HK-2 (cell line): ENCODE results near the gene BEAN1.

Experiments used
- DNase-seq: peaks from one replicate; pipeline ENCODE4 v3.0.0-alpha.2; 2018; ENCODE audit not compliant: unreplicated experiment

Gene BEAN1

DNA sequence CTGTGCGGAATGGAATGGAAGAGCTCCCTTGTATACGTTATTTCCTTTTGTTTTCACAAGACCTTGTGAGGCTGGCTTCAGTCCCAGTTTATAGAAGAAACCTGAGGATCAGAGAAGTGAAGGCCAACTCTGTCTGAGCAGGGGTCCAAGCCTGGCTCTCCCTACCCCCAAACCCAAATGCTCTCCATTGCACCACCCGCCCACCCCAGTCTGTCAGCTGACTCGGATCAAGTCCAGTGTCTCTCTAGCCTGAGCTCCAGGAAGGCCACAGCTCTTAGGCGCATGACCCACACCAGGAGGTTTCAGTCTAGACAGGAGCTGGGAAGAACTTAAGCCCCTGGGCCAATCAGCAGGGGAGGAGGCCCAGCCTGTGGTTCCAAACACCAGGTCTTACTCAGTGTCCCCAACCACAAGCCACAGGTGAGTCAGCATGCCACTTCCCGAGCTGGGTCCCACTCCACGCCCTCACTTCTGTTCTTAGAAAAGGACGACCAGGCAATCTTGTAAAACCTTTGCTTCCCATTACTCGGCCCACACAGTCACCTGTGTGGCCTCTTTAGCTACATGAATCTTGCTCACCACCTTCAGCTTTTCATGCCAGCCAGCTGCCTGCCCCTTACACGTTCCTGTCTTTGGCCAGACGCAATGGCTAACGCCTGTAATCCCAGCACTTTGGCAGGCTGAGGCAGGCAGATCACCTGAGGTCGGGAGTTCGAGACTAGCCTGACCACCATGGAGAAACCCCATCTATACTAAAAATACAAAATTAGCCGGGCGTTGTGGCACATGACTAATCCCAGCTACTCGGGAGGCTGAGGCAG is 95.1 kb downstream of the BEAN1 start:
- peak; percentile 97 for DNase-seq

- no peak for DNase-seq
These were observed 95.9 kb downstream of the BEAN1 start for GRCh38 chr16:66522816-66523590.

DNA sequence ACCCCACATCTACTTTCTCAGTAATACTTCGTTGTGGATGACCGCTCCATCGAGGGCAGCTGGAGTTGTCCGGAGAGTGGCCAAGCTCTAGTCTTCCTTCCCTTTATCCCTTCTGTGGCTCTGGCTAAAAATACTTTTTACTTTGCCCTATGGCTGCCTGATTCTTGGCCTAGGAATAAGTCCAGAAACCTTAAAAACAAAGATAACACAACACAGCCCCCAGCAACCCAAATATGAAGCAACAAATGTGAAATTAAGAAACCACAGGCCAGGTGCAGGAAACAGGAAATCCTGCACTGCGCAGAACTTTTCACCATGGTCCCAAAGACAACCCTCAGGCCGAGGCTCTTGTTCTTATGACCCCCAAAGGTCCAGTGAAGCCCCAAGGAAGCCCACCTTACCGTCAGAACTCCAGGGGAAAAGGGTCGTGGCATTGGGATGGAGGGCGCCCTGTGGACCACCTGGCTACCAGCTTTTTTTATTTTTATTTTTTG is 96.8 kb downstream of the BEAN1 start:
- DNase-seq: no peak

DNA sequence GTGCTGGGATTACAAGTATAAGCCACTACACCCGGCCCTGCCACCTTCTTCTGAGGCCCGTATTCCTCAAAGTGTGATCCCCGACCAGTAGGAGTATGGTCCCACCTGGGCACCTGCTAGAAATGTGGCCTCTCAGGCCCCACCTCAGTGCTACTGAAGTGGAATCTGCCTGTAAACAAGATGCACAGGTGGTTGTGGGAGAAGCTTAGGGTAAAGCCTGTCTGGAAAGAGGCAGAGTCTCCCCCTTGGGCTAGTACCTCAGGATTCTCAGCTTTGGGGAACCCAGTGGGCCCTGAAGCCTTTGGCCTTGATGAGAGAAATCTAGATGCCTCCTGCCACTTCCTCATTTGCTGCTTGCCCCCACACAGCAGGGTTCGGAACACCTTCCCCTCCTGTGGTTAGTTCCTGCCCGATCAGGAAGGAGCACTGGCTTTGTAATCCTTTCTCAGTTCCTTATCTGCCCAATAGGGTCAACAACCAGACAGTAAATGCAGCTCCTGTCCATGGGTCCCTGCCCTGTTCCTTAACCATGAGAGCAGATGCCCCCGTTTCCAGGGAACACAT is 97.6 kb downstream of the BEAN1 start:
- DNase-seq: no peak

DNA sequence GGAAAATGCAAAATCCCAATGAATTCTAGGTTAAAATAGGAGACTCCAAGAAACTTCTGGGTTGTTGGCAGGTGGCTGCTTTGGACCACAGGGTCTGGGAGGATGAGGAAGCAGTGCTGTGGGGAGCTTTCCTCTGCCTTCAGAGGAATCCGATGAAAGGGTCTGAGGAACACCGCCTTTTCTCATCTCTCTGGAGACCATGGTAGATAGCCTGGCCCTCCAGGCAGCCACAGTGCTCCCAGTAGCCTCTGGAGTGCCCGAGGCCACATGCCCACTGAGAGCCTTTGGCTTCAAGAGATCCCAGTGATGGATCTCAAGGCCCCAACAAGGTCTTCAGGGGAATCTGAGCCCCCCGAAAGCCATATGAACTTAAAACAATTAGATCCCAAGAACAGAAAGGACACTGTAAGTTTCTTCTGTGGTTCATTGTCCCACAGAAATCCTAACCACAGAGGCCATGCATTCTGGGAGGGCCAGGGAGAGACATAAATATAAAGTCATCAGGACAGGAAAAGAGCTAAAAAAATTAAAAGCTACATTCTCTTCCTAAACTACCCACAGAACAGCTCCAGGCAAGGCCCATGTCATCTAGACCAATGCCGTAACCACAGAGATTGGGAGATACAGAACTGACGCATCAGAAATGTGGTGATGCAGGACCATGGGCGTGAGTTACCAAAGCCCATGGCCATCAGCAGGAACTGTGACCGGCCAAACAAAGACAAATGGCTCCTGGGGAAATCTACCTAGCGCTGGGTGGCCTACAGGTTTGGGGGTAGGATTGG is 98.5 kb downstream of the BEAN1 start:
- no peak for DNase-seq

GRCh38 chr16:66528294-66528693 is 101.2 kb downstream of the BEAN1 start:
- DNase-seq: no peak

DNA sequence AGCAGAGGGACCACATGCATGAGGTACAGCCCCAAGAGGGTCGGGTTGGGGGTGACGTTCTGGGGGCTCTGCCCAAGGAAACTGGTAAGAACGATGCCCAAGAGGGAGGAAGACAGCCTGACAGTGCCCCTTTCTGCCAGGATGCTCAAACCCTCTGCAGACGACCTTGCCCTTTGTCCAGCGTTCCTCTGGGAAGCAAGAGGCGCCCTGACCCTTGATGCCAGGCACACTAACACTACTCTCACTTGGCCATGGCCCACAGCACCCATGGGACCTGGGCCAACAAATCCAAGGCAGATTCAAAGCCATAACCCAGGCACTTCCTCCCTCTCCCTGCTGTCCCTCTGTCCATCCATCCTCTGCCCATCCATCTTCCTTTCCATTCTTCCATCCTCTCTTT is 102.4 kb downstream of the BEAN1 start:
- no peak for DNase-seq
